SK-N-SH (cell line): ENCODE data around the gene TFCP2. TPM values are rescaled to one million over a fixed set of nuclear protein-coding genes. Genes with fewer than 3 reads are reported as not detected.
A peak's percentile ranks its signal among the peaks of the same experiment; 100 is the strongest.

ENCODE experiments used
- CTCF ChIA-PET: fragments of 300-600, 350-600 bp; formaldehyde crosslinking; extraction: SDS; loops from one replicate; lab custom pipeline; 2021; lab: Yijun Ruan, JAX
- POLR2A ChIA-PET: fragments of 350-600 bp; sonication (Branson Sonifier 250); formaldehyde crosslinking; extraction: SDS; loops from one replicate; lab custom pipeline; 2020; ENCODE audit warnings: antibody characterized with exemption, inconsistent platforms; lab: Yijun Ruan, JAX
- DNase-seq: peaks from one replicate; pipeline ENCODE4 v3.0.0; 2012
- H2AFZ ChIP-seq: fragments of 200-600 bp; sonication (generic); 2 replicates; pipeline ENCODE4 v1.8.1; 2016; ENCODE audit warnings: antibody characterized with exemption, mild to moderate bottlenecking, low read depth
- H3F3A ChIP-seq: fragments of 200-600 bp; sonication (generic); replicated peaks from 2 replicates; pipeline ENCODE3; 2016; ENCODE audit warnings: antibody characterized with exemption, mild to moderate bottlenecking; ENCODE audit not compliant: insufficient read depth
- H3K27ac ChIP-seq, 2 experiments: fragments of 200-500 bp in 1 of 2; fragments of 200-600 bp in 1 of 2; sonication (Bioruptor generic) in 1 of 2; sonication (generic), shearing (Covaris generic) in 1 of 2; 2 replicates each; pipeline versions ENCODE4 v1.5.1 to v1.6.1; 2014 to 2016; ENCODE audit warnings: low read depth in 2 of 2, inconsistent platforms in 1 of 2, low read length in 1 of 2, mild to moderate bottlenecking in 1 of 2, mixed read lengths in 1 of 2
- H3K27me3 ChIP-seq: fragments of 200-600 bp; sonication (generic), shearing (Covaris generic); 2 replicates; pipeline ENCODE4 v1.6.1; 2016; ENCODE audit warnings: mixed run types; ENCODE audit not compliant: insufficient read depth
- H3K36me3 ChIP-seq, 2 experiments: fragments of 200-500 bp in 1 of 2; fragments of 200-600 bp in 1 of 2; sonication (Bioruptor generic) in 1 of 2; sonication (generic) in 1 of 2; replicated peaks in 1 of 2; 2 replicates each; pipeline versions ENCODE3 to v1.5.1; 2014 to 2016; ENCODE audit warnings: low read length in 1 of 2, mild to moderate bottlenecking in 1 of 2; ENCODE audit not compliant: insufficient read depth in 2 of 2, control insufficient read depth in 1 of 2
- H3K4me1 ChIP-seq, 2 experiments: fragments of 200-500 bp in 1 of 2; fragments of 200-600 bp in 1 of 2; sonication (Bioruptor generic) in 1 of 2; sonication (generic), shearing (Covaris generic) in 1 of 2; 2 replicates each; pipeline versions ENCODE4 v1.5.1 to v1.6.1; 2014 to 2016; ENCODE audit warnings: low read depth in 1 of 2, low read length in 1 of 2, mixed run types in 1 of 2; ENCODE audit not compliant: insufficient read depth in 2 of 2, control insufficient read depth in 1 of 2
- H3K4me2 ChIP-seq: fragments of 200-600 bp; sonication (generic), shearing (Covaris generic); 2 replicates; pipeline ENCODE4 v1.6.1; 2017; ENCODE audit warnings: mixed run types
- H3K4me3 ChIP-seq, 2 experiments: fragments of 200-500 bp in 1 of 2; fragments of 200-600 bp in 1 of 2; sonication (Bioruptor generic) in 1 of 2; sonication (generic), shearing (Covaris generic) in 1 of 2; 2 replicates each; pipeline versions ENCODE4 v1.5.1 to v1.8.1; 2014 to 2016; ENCODE audit warnings: low read depth in 2 of 2, inconsistent platforms in 1 of 2, low read length in 1 of 2, mild to moderate bottlenecking in 1 of 2, mixed read lengths in 1 of 2, moderate library complexity in 1 of 2
- H3K79me2 ChIP-seq: fragments of 200-600 bp; sonication (generic); 2 replicates; pipeline ENCODE4 v1.8.1; 2017; ENCODE audit warnings: mild to moderate bottlenecking; ENCODE audit not compliant: insufficient read depth
- H3K9ac ChIP-seq: fragments of 200-600 bp; sonication (generic); 2 replicates; pipeline ENCODE4 v1.6.1; 2017; ENCODE audit warnings: mixed run types
- H3K9me2 ChIP-seq: fragments of 200-600 bp; sonication (generic); 2 replicates; pipeline ENCODE4 v1.6.1; 2017; ENCODE audit warnings: mixed run types
- H3K9me3 ChIP-seq: fragments of 200-600 bp; sonication (generic); 2 replicates; pipeline ENCODE4 v1.6.1; 2017; ENCODE audit warnings: mixed run types, mild to moderate bottlenecking, moderate library complexity
- H4K20me1 ChIP-seq: fragments of 200-600 bp; sonication (generic); 2 replicates; pipeline ENCODE4 v1.6.1; 2017; ENCODE audit warnings: mild to moderate bottlenecking, mixed run types; ENCODE audit not compliant: insufficient read depth
- CHD2 ChIP-seq: fragments of 150-350 bp; IDR thresholded peaks from 2 replicates; pipeline ENCODE4 v1.6.1; 2018; ENCODE audit warnings: low read length; ENCODE audit not compliant: partially characterized antibody
- EP300 ChIP-seq, 2 experiments: IDR thresholded peaks; 2 replicates each; pipeline versions ENCODE4 v1.4.0 to v1.6.1; 2012; ENCODE audit warnings: borderline replicate concordance in 1 of 2, low read depth in 1 of 2, low read length in 1 of 2
- FOXJ3 ChIP-seq: sonication (generic); formaldehyde crosslinking; IDR thresholded peaks from 2 replicates; pipeline ENCODE4 v1.5.1; 2020; ENCODE audit warnings: mild to moderate bottlenecking, missing genetic modification reagents
- FOXM1 ChIP-seq: IDR thresholded peaks from 2 replicates; pipeline ENCODE4 v1.4.0; 2012; ENCODE audit warnings: low read depth, mild to moderate bottlenecking
- POLR2AphosphoS5 ChIP-seq: IDR thresholded peaks from 2 replicates; pipeline ENCODE4 v1.6.1; 2012; ENCODE audit warnings: low read depth, low read length
- RAD21 ChIP-seq: IDR thresholded peaks from 2 replicates; pipeline ENCODE4 v1.6.1; 2012; ENCODE audit warnings: mild to moderate bottlenecking, low read length
- RCOR1 ChIP-seq: fragments of 150-350 bp; IDR thresholded peaks from 2 replicates; pipeline ENCODE4 v1.6.1; 2017; ENCODE audit warnings: antibody characterized with exemption, low read length
- SMC3 ChIP-seq: IDR thresholded peaks from 2 replicates; pipeline ENCODE4 v1.6.1; 2012; ENCODE audit warnings: low read depth, low read length, improper control_type of control experiment
- TAF1 ChIP-seq: IDR thresholded peaks from 2 replicates; pipeline ENCODE4 v1.6.1; 2012; ENCODE audit warnings: low read depth, mild to moderate bottlenecking, low read length, moderate library complexity, borderline replicate concordance
- TCF12 ChIP-seq: IDR thresholded peaks from 2 replicates; pipeline ENCODE4 v1.4.0; 2012
- WGBS: methylation state at CpG from one replicate; pipeline ENCODE4 v1.1.6; 2017; ENCODE audit warnings: low lambda C conversion rate; 5-methylcytosine and 5-hydroxymethylcytosine counted together
- polyA plus RNA-seq, 3 experiments: library from polyadenylated mRNA; depleted of rRNA; stranded (reverse); fragments of >200 nt; gene quantifications; 2 replicates each; pipeline ENCODE4 v1.2.3, GENCODE V29; 2012
- TF ChIP-seq, protein P1 (sequence below): IDR thresholded peaks from 2 replicates; pipeline ENCODE4 v1.4.0; 2012; ENCODE audit warnings: low read depth, borderline replicate concordance
- TF ChIP-seq, protein P2 (sequence below): IDR thresholded peaks from 2 replicates; pipeline ENCODE4; 2012
- TF ChIP-seq, protein P3 (sequence below): IDR thresholded peaks from 2 replicates; pipeline ENCODE4 v1.4.0; 2012; ENCODE audit warnings: low read depth, borderline replicate concordance
- TF ChIP-seq, protein P4 (sequence below): fragments of 150-350 bp; IDR thresholded peaks from 2 replicates; pipeline ENCODE4 v1.6.1; 2017; ENCODE audit warnings: antibody characterized with exemption, low read length, low read depth, borderline replicate concordance

The TFCP2 gene
- polyA plus RNA-seq, 1 of the 3 experiments (the other 2 are of a cell fraction): 18.1 TPM

DNA sequence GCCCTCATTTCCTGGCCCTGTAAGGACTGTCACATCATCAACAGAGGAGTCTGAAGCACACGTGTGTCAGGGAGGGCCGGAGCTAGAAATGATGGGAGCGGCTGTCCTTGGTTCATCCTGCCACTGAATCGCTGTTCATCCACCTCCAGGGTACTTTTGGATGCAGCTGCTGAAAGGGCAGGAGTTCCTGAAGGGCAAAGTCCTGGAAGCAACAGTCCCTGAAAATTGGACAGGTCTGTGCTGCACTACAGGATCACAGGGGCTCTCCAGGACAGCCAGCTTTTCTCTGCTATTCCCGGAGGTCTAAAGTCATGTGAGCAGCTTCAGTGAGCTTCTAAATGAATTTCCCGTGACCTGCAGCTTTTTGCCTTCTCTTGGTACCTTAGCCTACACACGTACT, 27.2 kb upstream of the TFCP2 start:
- 91% methylated on average over 7 of the region's 7 CpGs for WGBS
- no peaks in the 10 kb centered on the region for H4K20me1 ChIP-seq
- H3K4me2 ChIP-seq: no peak overlapping the region
- H3K4me1 ChIP-seq: no peaks in the 10 kb centered on the region
- H2AFZ ChIP-seq: no peak overlapping the region
- TF ChIP-seq, protein P1, sequence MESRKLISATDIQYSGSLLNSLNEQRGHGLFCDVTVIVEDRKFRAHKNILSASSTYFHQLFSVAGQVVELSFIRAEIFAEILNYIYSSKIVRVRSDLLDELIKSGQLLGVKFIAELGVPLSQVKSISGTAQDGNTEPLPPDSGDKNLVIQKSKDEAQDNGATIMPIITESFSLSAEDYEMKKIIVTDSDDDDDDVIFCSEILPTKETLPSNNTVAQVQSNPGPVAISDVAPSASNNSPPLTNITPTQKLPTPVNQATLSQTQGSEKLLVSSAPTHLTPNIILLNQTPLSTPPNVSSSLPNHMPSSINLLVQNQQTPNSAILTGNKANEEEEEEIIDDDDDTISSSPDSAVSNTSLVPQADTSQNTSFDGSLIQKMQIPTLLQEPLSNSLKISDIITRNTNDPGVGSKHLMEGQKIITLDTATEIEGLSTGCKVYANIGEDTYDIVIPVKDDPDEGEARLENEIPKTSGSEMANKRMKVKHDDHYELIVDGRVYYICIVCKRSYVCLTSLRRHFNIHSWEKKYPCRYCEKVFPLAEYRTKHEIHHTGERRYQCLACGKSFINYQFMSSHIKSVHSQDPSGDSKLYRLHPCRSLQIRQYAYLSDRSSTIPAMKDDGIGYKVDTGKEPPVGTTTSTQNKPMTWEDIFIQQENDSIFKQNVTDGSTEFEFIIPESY: no peak
- TF ChIP-seq, protein P2, sequence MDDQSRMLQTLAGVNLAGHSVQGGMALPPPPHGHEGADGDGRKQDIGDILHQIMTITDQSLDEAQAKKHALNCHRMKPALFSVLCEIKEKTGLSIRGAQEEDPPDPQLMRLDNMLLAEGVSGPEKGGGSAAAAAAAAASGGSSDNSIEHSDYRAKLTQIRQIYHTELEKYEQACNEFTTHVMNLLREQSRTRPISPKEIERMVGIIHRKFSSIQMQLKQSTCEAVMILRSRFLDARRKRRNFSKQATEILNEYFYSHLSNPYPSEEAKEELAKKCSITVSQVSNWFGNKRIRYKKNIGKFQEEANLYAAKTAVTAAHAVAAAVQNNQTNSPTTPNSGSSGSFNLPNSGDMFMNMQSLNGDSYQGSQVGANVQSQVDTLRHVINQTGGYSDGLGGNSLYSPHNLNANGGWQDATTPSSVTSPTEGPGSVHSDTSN: no peak
- TF ChIP-seq TCF12 (no peak), RCOR1 (no peak), EP300 (IDR thresholded peaks at IDR 0.05; ENCODE audit: borderline replicate concordance in 1 of 2, low read depth in 1 of 2, low read length in 1 of 2) (no peak), POLR2AphosphoS5 (no peak), FOXM1 (no peak), FOXJ3 (CRISPR knock-in tag) (no peak), RAD21 (no peak), CHD2 (no peak)
- TF ChIP-seq, protein P3, sequence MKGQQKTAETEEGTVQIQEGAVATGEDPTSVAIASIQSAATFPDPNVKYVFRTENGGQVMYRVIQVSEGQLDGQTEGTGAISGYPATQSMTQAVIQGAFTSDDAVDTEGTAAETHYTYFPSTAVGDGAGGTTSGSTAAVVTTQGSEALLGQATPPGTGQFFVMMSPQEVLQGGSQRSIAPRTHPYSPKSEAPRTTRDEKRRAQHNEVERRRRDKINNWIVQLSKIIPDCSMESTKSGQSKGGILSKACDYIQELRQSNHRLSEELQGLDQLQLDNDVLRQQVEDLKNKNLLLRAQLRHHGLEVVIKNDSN: no peak
- TF ChIP-seq, protein P4, sequence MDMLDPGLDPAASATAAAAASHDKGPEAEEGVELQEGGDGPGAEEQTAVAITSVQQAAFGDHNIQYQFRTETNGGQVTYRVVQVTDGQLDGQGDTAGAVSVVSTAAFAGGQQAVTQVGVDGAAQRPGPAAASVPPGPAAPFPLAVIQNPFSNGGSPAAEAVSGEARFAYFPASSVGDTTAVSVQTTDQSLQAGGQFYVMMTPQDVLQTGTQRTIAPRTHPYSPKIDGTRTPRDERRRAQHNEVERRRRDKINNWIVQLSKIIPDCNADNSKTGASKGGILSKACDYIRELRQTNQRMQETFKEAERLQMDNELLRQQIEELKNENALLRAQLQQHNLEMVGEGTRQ: no peak
- no peak overlapping the region for H3K27ac ChIP-seq
- no peaks in the 10 kb centered on the region for H3K9me2 ChIP-seq
- H3K4me3 ChIP-seq: no peak overlapping the region
- ChIA-PET POLR2A (no interaction called here), CTCF (interaction anchor here (1.5 kb wide), 1 partner anchor 18 kb away, joined by 4 read pairs; the partner anchor contains the start of gene POU6F1)
- no peaks in the 10 kb centered on the region for H3K36me3 ChIP-seq
- H3K79me2 ChIP-seq: no peaks in the 10 kb centered on the region
- no peak overlapping the region for H3K9ac ChIP-seq
- no peak for DNase-seq
- no peaks in the 10 kb centered on the region for H3F3A ChIP-seq
- H3K27me3 ChIP-seq: no peaks in the 10 kb centered on the region
- no peaks in the 10 kb centered on the region for H3K9me3 ChIP-seq

DNA sequence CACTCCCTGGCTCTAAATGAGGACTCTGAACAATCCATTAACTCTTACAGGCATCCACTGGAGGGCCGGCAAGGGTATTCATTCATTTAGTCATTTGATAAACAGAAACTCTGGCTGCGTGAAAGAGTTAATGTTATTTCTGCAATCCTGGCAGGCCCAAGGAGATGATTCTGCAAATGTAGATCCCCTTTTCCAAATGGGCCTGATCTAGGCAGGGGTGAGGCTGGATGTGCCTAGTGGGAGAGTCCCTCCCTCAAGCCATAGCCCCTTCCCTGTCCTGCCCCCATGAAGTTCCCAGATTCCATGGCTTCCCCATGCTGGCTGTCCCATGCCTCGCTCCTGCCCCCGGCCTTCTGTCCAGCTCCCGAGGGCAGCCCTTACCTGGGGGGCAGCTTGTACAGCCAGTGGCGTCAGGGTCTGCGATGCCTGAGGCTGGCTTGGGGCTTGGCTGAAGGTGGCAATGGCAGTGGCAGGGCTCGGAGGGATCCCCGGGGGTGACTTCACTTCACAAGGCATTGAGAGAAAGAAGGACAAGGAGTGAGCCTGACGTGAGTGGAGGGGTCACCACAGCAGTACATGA, 26.5 kb upstream of the TFCP2 start:
- Histone ChIP-seq H3K4me2 (no peak overlapping the region), H3K79me2 (no peaks in the 10 kb centered on the region), H3K9me2 (no peaks in the 10 kb centered on the region), H3K9me3 (no peaks in the 10 kb centered on the region), H3F3A (no peaks in the 10 kb centered on the region), H3K36me3 (no peaks in the 10 kb centered on the region), H3K4me1 (no peaks in the 10 kb centered on the region), H3K4me3 (no peak overlapping the region), H3K27ac (no peak overlapping the region), H2AFZ (no peak overlapping the region), H4K20me1 (no peaks in the 10 kb centered on the region), H3K9ac (no peak overlapping the region), H3K27me3 (no peaks in the 10 kb centered on the region)
- POLR2A ChIA-PET: no interaction called here
- TF ChIP-seq SMC3 (no peak), TAF1 (no peak)
- TF ChIP-seq, protein P4: no peak
- CTCF ChIA-PET: interaction anchor here (1.2 to 1.5 kb wide), 2 partner anchors 18 to 152 kb away, joined by 3 to 4 read pairs; partner anchors contain the start of gene POU6F1
- peak; percentile 15 for DNase-seq
- WGBS: 92% methylated on average over 10 of the region's 10 CpGs
